ENCODE data around the gene SYPL1. TPM values are rescaled to one million over a fixed set of nuclear protein-coding genes. Genes with fewer than 3 reads are reported as not detected.

The SYPL1 gene
- total RNA-seq, 1 donor from 2014 or later = 83.6 TPM

DNA sequence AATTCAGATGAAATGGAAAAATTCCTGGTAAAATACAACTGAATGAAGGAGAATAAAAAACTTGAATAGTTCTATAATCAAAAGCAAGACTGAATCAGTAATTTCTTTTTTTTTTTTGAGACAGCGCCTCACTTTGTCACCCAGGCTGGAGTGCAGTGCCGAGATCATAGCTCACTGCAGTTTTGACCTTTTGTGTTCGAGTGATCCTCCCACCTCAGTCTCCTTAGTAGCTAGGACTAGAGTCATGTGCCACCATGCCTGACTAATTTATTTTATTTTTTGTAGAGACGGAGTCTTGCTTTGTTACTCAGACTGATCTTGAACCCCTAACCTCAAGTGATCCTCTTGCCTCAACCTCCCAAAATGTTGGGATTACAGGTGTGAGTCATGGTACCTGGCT, 26.1 kb downstream of the SYPL1 start:
- H3K4me3 ChIP-seq = no peak overlapping the region
- peaks cover 34% of the 10 kb centered on the region for H3K36me3 ChIP-seq
- no peak for DNase-seq
- H3K9me3 ChIP-seq (replicated peaks) = peaks cover 9% of the 10 kb centered on the region
- no peaks in the 10 kb centered on the region for H3K27me3 ChIP-seq (ENCODE audit: low read depth)
- no peak overlapping the region for H3K27ac ChIP-seq (replicated peaks)
- intact Hi-C loops (cut with micrococcal nuclease) = no loop called here
- peaks cover 22% of the 10 kb centered on the region for H3K4me1 ChIP-seq
- TF ChIP-seq, protein P1, sequence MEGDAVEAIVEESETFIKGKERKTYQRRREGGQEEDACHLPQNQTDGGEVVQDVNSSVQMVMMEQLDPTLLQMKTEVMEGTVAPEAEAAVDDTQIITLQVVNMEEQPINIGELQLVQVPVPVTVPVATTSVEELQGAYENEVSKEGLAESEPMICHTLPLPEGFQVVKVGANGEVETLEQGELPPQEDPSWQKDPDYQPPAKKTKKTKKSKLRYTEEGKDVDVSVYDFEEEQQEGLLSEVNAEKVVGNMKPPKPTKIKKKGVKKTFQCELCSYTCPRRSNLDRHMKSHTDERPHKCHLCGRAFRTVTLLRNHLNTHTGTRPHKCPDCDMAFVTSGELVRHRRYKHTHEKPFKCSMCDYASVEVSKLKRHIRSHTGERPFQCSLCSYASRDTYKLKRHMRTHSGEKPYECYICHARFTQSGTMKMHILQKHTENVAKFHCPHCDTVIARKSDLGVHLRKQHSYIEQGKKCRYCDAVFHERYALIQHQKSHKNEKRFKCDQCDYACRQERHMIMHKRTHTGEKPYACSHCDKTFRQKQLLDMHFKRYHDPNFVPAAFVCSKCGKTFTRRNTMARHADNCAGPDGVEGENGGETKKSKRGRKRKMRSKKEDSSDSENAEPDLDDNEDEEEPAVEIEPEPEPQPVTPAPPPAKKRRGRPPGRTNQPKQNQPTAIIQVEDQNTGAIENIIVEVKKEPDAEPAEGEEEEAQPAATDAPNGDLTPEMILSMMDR (IDR thresholded peaks at IDR 0.05; ENCODE audit: borderline replicate concordance) = no peak

DNA sequence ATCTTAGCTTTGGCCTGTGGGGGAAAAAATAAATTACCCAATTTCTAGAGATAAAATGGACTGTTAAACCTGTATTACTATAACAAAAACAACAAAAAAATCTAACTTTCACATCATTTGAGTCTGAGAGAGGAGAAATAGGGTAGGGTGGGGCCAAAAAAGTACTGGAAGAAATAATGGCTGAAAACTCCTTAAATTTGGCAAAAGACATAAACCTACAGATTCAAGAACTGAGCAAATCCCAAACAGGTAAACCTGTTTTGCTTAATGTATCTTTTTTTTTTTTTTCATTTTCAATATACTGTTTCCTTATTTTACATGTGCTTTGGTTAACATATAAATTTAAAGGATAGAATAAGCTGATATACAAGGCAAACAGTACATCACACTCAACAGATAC, 27.1 kb downstream of the SYPL1 start:
- intact Hi-C loops (cut with micrococcal nuclease) = no loop called here
- peaks cover 23% of the 10 kb centered on the region for H3K36me3 ChIP-seq
- TF ChIP-seq, protein P1 (IDR thresholded peaks at IDR 0.05; ENCODE audit: borderline replicate concordance) = no peak

DNA sequence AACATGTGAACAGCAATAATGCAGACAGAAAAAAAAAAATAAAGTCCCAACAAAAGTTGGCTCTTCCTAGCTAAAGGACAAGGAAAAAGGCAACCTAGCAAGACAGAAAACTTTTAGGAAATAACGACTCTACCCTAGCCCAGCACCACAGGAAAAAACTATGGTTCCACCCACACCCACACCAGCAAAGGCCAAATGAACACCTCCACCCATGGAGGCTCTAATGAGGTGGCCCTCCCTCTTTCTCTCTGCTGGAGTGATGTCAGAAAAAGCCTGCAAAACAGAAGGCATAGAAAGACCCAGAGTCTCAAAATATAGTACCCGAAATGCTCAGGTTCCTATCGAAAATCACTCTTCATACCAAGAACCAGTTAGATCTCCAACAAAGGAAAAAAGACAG, 28.4 kb downstream of the SYPL1 start:
- intact Hi-C loops (cut with micrococcal nuclease) = no loop called here
- Histone ChIP-seq H3K9me3 (replicated peaks) (peaks cover 9% of the 10 kb centered on the region), H3K4me1 (peaks cover 40% of the 10 kb centered on the region)

More for the DNA sequence above, 27.1 kb downstream of the SYPL1 start:
- H3K4me3 ChIP-seq = no peak overlapping the region
- peaks cover 9% of the 10 kb centered on the region for H3K9me3 ChIP-seq (replicated peaks)
- DNase-seq = no peak
- no peak overlapping the region for H3K27ac ChIP-seq (replicated peaks)
- H3K27me3 ChIP-seq (ENCODE audit: low read depth) = no peaks in the 10 kb centered on the region
- H3K4me1 ChIP-seq = peaks cover 30% of the 10 kb centered on the region

DNA sequence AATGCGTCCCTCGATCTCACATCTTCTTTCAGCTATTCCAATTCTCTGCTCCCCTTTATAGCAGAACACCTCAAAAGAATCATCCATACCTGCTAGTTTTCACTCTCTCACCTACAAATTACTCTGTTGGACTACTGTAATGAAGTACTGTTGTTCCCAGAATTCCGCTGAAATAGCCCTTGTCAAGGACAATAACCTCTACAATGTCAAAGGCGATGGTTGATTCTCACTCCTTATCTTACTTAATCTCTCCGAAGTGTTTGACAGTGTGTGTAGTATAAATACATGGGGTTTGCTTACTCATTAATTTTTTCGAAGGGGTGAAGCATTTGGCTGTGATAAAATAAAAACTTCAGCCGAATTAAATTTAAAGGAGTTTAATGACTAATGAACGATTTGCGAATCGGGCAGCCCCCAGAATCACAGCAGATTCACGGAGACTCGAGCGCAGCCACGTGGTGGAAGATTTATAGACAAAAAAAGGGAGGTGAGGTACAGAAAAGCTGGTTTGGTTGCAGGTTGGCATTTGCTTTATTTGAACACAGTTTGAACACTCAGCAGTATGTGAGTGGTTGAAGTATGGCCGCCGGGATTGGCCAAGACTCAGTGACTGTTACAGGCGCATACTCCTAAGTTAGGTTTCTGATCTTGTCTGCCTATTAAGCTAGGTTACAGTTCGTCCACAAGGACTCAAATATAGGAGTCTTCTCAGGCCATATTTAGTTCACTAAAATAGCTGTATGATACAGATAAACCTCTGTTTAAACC, 29.8 kb downstream of the SYPL1 start:
- TF ChIP-seq, protein P1 (IDR thresholded peaks at IDR 0.05; ENCODE audit: borderline replicate concordance) = no peak
- H3K4me3 ChIP-seq = no peak overlapping the region
- peaks cover 46% of the 10 kb centered on the region for H3K4me1 ChIP-seq
- no peak for DNase-seq
- peaks cover 9% of the 10 kb centered on the region for H3K9me3 ChIP-seq (replicated peaks)
- H3K27ac ChIP-seq (replicated peaks) = no peak overlapping the region
- H3K27me3 ChIP-seq (ENCODE audit: low read depth) = no peaks in the 10 kb centered on the region
- intact Hi-C loops (cut with micrococcal nuclease) = no loop called here
- no peaks in the 10 kb centered on the region for H3K36me3 ChIP-seq

More for the DNA sequence above, 28.4 kb downstream of the SYPL1 start:
- Histone ChIP-seq H3K27ac (replicated peaks) (peak overlapping the region; percentile 46), H3K36me3 (peaks cover 11% of the 10 kb centered on the region), H3K27me3 (ENCODE audit: low read depth) (no peaks in the 10 kb centered on the region), H3K4me3 (no peak overlapping the region)
- no peak for DNase-seq
- TF ChIP-seq, protein P1 (IDR thresholded peaks at IDR 0.05; ENCODE audit: borderline replicate concordance) = no peak

DNA sequence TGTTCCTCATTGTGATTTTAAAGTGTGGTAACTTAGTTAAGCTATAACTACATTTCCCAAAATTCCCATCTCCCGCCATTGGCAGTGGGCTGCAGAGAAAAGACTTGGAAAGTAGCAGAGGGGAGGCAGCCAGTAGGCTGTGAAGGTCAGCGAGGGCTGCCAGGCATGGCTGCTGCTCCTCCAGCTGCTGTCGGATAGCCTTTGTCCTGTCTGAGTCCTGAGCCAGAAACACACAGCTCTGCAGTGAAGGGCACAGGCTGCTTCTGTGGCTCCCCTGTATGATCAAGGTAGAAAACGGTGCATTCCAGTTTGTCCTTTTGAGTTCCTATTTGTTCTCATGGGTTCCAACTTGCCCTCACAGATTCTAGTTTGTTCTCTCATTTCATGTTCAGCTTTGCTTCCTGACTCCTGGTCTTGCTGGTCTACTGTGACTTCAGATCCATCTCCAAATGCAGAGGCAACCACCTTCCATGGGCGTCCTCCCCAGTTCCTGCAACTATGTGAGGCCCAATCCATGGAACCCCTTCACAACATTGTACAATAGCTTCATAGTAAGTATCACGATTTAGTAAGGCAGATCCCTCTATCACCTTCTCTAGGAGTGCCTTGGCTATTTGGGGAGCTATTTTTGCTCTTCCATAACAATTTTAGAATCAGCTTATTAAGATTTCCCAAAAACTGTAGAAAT, 31.7 kb downstream of the SYPL1 start:
- TF ChIP-seq, protein P1 (IDR thresholded peaks at IDR 0.05; ENCODE audit: borderline replicate concordance) = no peak
- DNase-seq = peak; percentile 27

More for the DNA sequence above, 31.7 kb downstream of the SYPL1 start:
- Histone ChIP-seq H3K9me3 (replicated peaks) (no peaks in the 10 kb centered on the region), H3K27ac (replicated peaks) (peak overlapping the region; percentile 62), H3K27me3 (ENCODE audit: low read depth) (no peaks in the 10 kb centered on the region), H3K4me3 (no peak overlapping the region), H3K36me3 (no peaks in the 10 kb centered on the region), H3K4me1 (peaks cover 59% of the 10 kb centered on the region)
- intact Hi-C loops (cut with micrococcal nuclease) = no loop called here
